Gastroesophageal sphincter (tissue), 3 donors: ENCODE data around the gene FGF7.

Experiments
- CTCF ChIP-seq, 4 experiments: fragments of 200-600 bp in 2 of 4; fragments of 450-650 bp in 2 of 4; sonication (generic) in 1 of 4; IDR thresholded peaks; one replicate each; pipeline ENCODE4 v1.5.1; 2017 to 2019; ENCODE audit warnings: antibody characterized with exemption in 4 of 4, mild to moderate bottlenecking in 2 of 4, moderate library complexity in 2 of 4
- POLR2A ChIP-seq, 2 donors: fragments of 450-650 bp; IDR thresholded peaks; one replicate each; pipeline ENCODE4 v1.6.1; 2017; ENCODE audit warnings: antibody characterized with exemption in 2 of 2, mild to moderate bottlenecking in 2 of 2, moderate library complexity in 1 of 2
- POLR2AphosphoS5 ChIP-seq: sonication (generic); formaldehyde crosslinking; IDR thresholded peaks from one replicate; pipeline ENCODE4 v1.6.1; 2017; ENCODE audit warnings: antibody characterized with exemption

GRCh38 chr15:49439678-49440395 lies 16.8 kb downstream of the FGF7 start:
- TF ChIP-seq CTCF (IDR thresholded peaks at IDR 0.05) (no peak), POLR2A (IDR thresholded peaks at IDR 0.05) (no peak), POLR2AphosphoS5 (no peak)
